A549 (cell line): ENCODE results near the gene GDI2. TPM values are rescaled to one million over a fixed set of nuclear protein-coding genes. Genes with fewer than 3 reads are reported as not detected.
"Not testable (repeated sequence)": the region's sequence is repeated elsewhere in the genome, so short reads cannot be mapped to it uniquely, and the experiment has no call there.

Source experiments
- ATAC-seq, 2 experiments: fragments of 200-7000 bp in 1 of 2; fragments of >200 bp in 1 of 2; cut with Nextera tagmentation in 1 of 2; cut with Tn5 transposase in 1 of 2; 3 replicates each; pipeline versions ENCODE4 v1.8.0 to v1.9.1; 2018 to 2020; ENCODE audit warnings: mild to moderate bottlenecking in 1 of 2, moderate library complexity in 1 of 2
- CTCF ChIA-PET: fragments of 300-600 bp; sonication (Branson Sonifier 250); formaldehyde crosslinking; extraction: SDS; loops from one replicate; lab custom pipeline; 2021; ENCODE audit warnings: antibody characterized with exemption, inconsistent platforms; lab: Yijun Ruan, JAX
- POLR2A ChIA-PET: fragments of 350-600 bp; formaldehyde crosslinking; extraction: SDS; loops from one replicate; lab custom pipeline; 2021; ENCODE audit warnings: antibody characterized with exemption, inconsistent platforms; lab: Yijun Ruan, JAX
- DNase-seq, 2 experiments: peaks; one replicate each; pipeline versions ENCODE4 v3.0.0 to v3.0.0-alpha.2; 2011 to 2016; ENCODE audit warnings: low read depth in 1 of 2, low spot score in 1 of 2
- FAIRE-seq: peaks from 2 replicates; lab custom pipeline; 2011; peaks lifted over from hg19 to GRCh38; lab: Jason Lieb, UNC
- H3K27ac ChIP-seq, 2 experiments: fragments of >200 bp; sonication (Bioruptor Twin); formaldehyde crosslinking; 3 replicates each; pipeline ENCODE4 v1.5.1; 2016 to 2017
- H3K4me1 ChIP-seq: fragments of >200 bp; sonication (Bioruptor Twin); formaldehyde crosslinking; 3 replicates; pipeline ENCODE4 v1.6.1; 2016
- H3K4me2 ChIP-seq: fragments of >200 bp; sonication (Bioruptor Twin); formaldehyde crosslinking; 3 replicates; pipeline ENCODE4 v1.6.1; 2016
- H3K4me3 ChIP-seq: fragments of >200 bp; sonication (Bioruptor Twin); formaldehyde crosslinking; 3 replicates; pipeline ENCODE4 v1.5.1; 2016
- H3K9me3 ChIP-seq: fragments of >200 bp; sonication (Bioruptor Twin); formaldehyde crosslinking; 3 replicates; pipeline ENCODE4 v1.6.1; 2016
- BHLHE40 ChIP-seq: IDR thresholded peaks from 2 replicates; pipeline ENCODE4 v1.6.1; 2012; ENCODE audit warnings: low read depth, low read length, inconsistent platforms
- CBX2 ChIP-seq: fragments of 200-600 bp; sonication (generic); IDR thresholded peaks from 2 replicates; pipeline ENCODE4 v1.6.1; 2016; ENCODE audit warnings: low read depth, mild to moderate bottlenecking, borderline replicate concordance
- CBX8 ChIP-seq: fragments of 200-600 bp; sonication (generic); IDR thresholded peaks from 2 replicates; pipeline ENCODE4 v1.6.1; 2016
- CHD2 ChIP-seq: fragments of 150-350 bp; IDR thresholded peaks from 2 replicates; pipeline ENCODE4 v1.6.1; 2014; ENCODE audit warnings: low read length; ENCODE audit not compliant: partially characterized antibody
- EHF ChIP-seq: fragments of 250-450 bp; sonication (Bioruptor Pico); IDR thresholded peaks from 2 replicates; pipeline ENCODE4 v1.5.0; 2020; ENCODE audit warnings: mild to moderate bottlenecking
- EHMT2 ChIP-seq: fragments of 200-600 bp; sonication (generic); IDR thresholded peaks from 2 replicates; pipeline ENCODE4 v1.6.1; 2016; ENCODE audit warnings: antibody characterized with exemption, low read depth, mild to moderate bottlenecking, moderate library complexity
- ESRRA ChIP-seq: fragments of 150-350 bp; IDR thresholded peaks from 2 replicates; pipeline ENCODE4 v1.6.1; 2014; ENCODE audit warnings: mild to moderate bottlenecking, low read length, borderline replicate concordance
- FOSB ChIP-seq: fragments of 250-450 bp; sonication (Bioruptor Pico); IDR thresholded peaks from 2 replicates; pipeline ENCODE4 v1.5.0; 2020; ENCODE audit warnings: mild to moderate bottlenecking, moderate library complexity
- FOSL2 ChIP-seq, 2 experiments: fragments of 450-650 bp in 1 of 2; fragments of >200 bp in 1 of 2; sonication (Bioruptor Twin) in 1 of 2; formaldehyde crosslinking; IDR thresholded peaks; 2 replicates each; pipeline versions ENCODE4 v1.5.0 to v1.6.1; 2016 to 2020; ENCODE audit warnings: mild to moderate bottlenecking in 1 of 2, moderate library complexity in 1 of 2
- GATA3 ChIP-seq: IDR thresholded peaks from 2 replicates; pipeline ENCODE4 v1.6.1; 2012; ENCODE audit warnings: borderline replicate concordance
- HDAC2 ChIP-seq: fragments of 200-600 bp; sonication (generic); IDR thresholded peaks from 2 replicates; pipeline ENCODE4 v1.6.1; 2016
- HOXA7 ChIP-seq: fragments of 250-450 bp; sonication (Bioruptor Pico); IDR thresholded peaks from 2 replicates; pipeline ENCODE4 v1.5.0; 2020; ENCODE audit warnings: mild to moderate bottlenecking, moderate library complexity
- HOXB13 ChIP-seq: fragments of 250-450 bp; sonication (Bioruptor Pico); IDR thresholded peaks from 2 replicates; pipeline ENCODE4 v1.5.0; 2020; ENCODE audit warnings: low read depth, mild to moderate bottlenecking, moderate library complexity
- JUN ChIP-seq, 2 experiments: fragments of >200 bp; sonication (Bioruptor Twin); formaldehyde crosslinking; IDR thresholded peaks; 2 replicates in 1 of 2; 3 replicates in 1 of 2; pipeline ENCODE4 v1.6.1; 2016 to 2017
- KDM1A ChIP-seq: fragments of 200-600 bp; sonication (generic); IDR thresholded peaks from 2 replicates; pipeline ENCODE4 v1.6.1; 2016; ENCODE audit warnings: low read depth, mild to moderate bottlenecking
- MAFK ChIP-seq: fragments of 450-650 bp; IDR thresholded peaks from 2 replicates; pipeline ENCODE4 v1.6.1; 2014; ENCODE audit not compliant: partially characterized antibody
- NFE2L2 ChIP-seq: fragments of 150-350 bp; conservative IDR thresholded peaks from 2 replicates; pipeline ENCODE4 v1.6.1; 2014; ENCODE audit warnings: low read length
- PBX3 ChIP-seq: IDR thresholded peaks from 2 replicates; pipeline ENCODE4 v1.6.1; 2012
- POLR2AphosphoS2 ChIP-seq: conservative IDR thresholded peaks from 2 replicates; pipeline ENCODE4 v1.6.1; 2012; ENCODE audit warnings: low read length, improper control_type of control experiment, inconsistent platforms
- RCOR1 ChIP-seq: fragments of 150-350 bp; IDR thresholded peaks from 2 replicates; pipeline ENCODE4 v1.6.1; 2014; ENCODE audit warnings: antibody characterized with exemption, low read length, low read depth
- SMC3 ChIP-seq: fragments of >200 bp; sonication (Bioruptor Twin); formaldehyde crosslinking; IDR thresholded peaks from 3 replicates; pipeline ENCODE4 v1.6.1; 2018; ENCODE audit warnings: inconsistent platforms
- ZC3H11A ChIP-seq: fragments of 450-650 bp; IDR thresholded peaks from 2 replicates; pipeline ENCODE4 v1.6.1; 2014; ENCODE audit warnings: antibody characterized with exemption, mild to moderate bottlenecking
- ZSCAN20 ChIP-seq: fragments of 250-450 bp; sonication (Bioruptor Pico); IDR thresholded peaks from 2 replicates; pipeline ENCODE4 v1.8.0; 2022; ENCODE audit warnings: mild to moderate bottlenecking, moderate library complexity
- WGBS: methylation state at CpG from one replicate; pipeline ENCODE4 v1.1.6; 2017; ENCODE audit errors: missing lambda C conversion rate; 5-methylcytosine and 5-hydroxymethylcytosine counted together
- polyA plus RNA-seq, 4 experiments: library from polyadenylated mRNA; depleted of rRNA in 3 of 4; stranded (reverse); fragments of >200 nt; fragmentation: RNase III in 1 of 4; extraction: RNeasy Plus Mini Kit Qiagen cat#74134 plus additional on column Dnase treatment in 1 of 4; gene quantifications; 2 replicates in 3 of 4; 3 replicates in 1 of 4; pipeline ENCODE4 v1.2.3, GENCODE V29; 2011 to 2017
- TF ChIP-seq, protein P1 (sequence below): fragments of 250-450 bp; sonication (Bioruptor Pico); IDR thresholded peaks from 2 replicates; pipeline ENCODE4 v1.5.0; 2020; ENCODE audit warnings: low read depth, mild to moderate bottlenecking, moderate library complexity

GDI2 gene
- polyA plus RNA-seq, 2 of the 4 experiments (the other 2 are of a cell fraction), result 278 to 304 TPM

DNA sequence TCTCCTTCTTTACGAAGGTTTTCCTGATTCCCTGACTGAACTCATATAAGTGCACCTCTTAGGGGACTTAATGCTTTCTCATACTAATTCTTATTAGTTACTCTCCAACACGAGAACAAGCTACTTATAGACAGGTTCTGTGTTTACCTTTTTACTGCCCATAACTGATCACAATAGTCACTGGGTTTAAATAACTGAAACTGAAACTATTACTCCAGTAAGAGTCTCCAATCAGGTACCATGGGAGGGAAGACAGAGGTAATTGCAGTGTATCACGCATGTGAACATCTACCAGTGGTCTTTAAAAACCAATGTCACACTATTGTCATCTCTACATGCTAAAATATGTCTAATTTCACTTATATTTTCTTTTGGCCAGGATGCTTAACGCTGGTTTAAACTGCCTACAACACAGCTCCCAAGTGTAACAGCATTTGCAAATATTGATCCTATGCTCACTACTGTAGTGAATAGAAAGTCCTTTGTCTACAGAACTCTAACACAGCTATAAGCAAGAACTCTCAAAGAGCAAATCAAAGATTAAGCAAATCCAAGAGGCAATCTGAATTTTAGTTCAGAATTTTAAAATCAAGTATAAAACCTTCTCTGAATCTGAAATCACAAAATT, 3.6 kb downstream of the GDI2 start:
- DNase-seq (no peak), ATAC-seq (no peak)
- CTCF ChIA-PET, result interaction anchor here (0.9 to 2.0 kb wide), 2 partner anchors 64 to 181 kb away, joined by 4 to 7 read pairs; no protein-coding TSS in a partner anchor
- Histone ChIP-seq H3K4me1 (peaks cover 38% of the 10 kb centered on the region), H3K4me2 (peak overlapping the region; percentile 90), H3K4me3 (no peak overlapping the region), H3K27ac (no peak overlapping the region)
- TF ChIP-seq BHLHE40 (no peak), RCOR1 (no peak), NFE2L2 (no peak), PBX3 (no peak), GATA3 (no peak), ESRRA (no peak)
- TF ChIP-seq, protein P1, sequence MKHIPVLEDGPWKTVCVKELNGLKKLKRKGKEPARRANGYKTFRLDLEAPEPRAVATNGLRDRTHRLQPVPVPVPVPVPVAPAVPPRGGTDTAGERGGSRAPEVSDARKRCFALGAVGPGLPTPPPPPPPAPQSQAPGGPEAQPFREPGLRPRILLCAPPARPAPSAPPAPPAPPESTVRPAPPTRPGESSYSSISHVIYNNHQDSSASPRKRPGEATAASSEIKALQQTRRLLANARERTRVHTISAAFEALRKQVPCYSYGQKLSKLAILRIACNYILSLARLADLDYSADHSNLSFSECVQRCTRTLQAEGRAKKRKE (CRISPR knock-in tag), result no peak
- TF ChIP-seq, all 56 proteins: peak for 0
- 66% methylated on average over 4 of the region's 4 CpGs for WGBS
- no peaks in the 10 kb centered on the region for H3K9me3 ChIP-seq
- POLR2A ChIA-PET, result no interaction called here
- FAIRE-seq, result no peak

GRCh38 chr10:5808783-5809392, 4.3 kb downstream of the GDI2 start:
- H3K9me3 ChIP-seq, H3K4me3 ChIP-seq, FAIRE-seq, ATAC-seq, H3K27ac ChIP-seq, DNase-seq: not testable (repeated sequence)
- 82% methylated on average over 7 of the region's 7 CpGs for WGBS
- H3K4me2 ChIP-seq, result peak overlapping the region; percentile 90
- H3K4me1 ChIP-seq, result peaks cover 32% of the 10 kb centered on the region; the same call in 2 of the 3 replicates
- CTCF ChIA-PET, result interaction anchor here (2.0 kb wide), 1 partner anchor 65 kb away, joined by 7 read pairs; no protein-coding TSS in a partner anchor
- POLR2A ChIA-PET, result interaction anchor here (0.8 kb wide), 1 partner anchor 14 kb away, joined by 4 read pairs; no protein-coding TSS in a partner anchor

DNA sequence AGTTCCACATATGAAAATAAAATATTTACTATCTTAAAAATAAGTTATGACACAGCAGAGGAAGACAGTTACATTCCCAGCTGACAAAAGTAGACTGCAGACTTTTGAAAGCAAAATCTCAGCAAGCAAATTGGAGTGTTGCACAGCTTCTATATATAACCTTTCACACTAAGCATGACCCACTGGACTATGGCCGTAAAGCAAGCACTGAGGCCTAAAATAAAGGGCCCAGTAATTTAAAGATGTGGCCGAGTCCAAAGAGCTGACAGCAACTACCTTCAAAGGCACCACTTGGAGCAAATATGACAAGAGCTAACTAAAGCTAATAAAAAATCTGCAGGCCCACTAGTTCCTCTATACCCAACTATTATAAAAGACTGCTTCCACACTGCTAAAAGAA, 6.5 kb downstream of the GDI2 start:
- ChIA-PET POLR2A (interaction anchor here (1.0 kb wide), 1 partner anchor 9 kb away, joined by 7 read pairs; no protein-coding TSS in a partner anchor), CTCF (interaction anchor here (0.9 kb wide), 1 partner anchor 67 kb away, joined by 3 read pairs; no protein-coding TSS in a partner anchor)
- TF ChIP-seq RCOR1, result no peak
- no peak for TF ChIP-seq KDM1A
- TF ChIP-seq HDAC2, result no peak
- no peak for TF ChIP-seq FOSB (CRISPR knock-in tag)
- TF ChIP-seq ZC3H11A, result no peak
- no peak for TF ChIP-seq GATA3
- WGBS, result 78% methylated on average over 2 of the region's 2 CpGs
- H3K9me3 ChIP-seq, result no peaks in the 10 kb centered on the region
- H3K4me1 ChIP-seq, result peaks cover 32% of the 10 kb centered on the region; the same call in 2 of the 3 replicates
- ATAC-seq (no peak), FAIRE-seq (no peak), DNase-seq (no peak)
- no peak overlapping the region for H3K4me3 ChIP-seq
- no peak overlapping the region for H3K4me2 ChIP-seq
- H3K27ac ChIP-seq, result no peak overlapping the region

DNA sequence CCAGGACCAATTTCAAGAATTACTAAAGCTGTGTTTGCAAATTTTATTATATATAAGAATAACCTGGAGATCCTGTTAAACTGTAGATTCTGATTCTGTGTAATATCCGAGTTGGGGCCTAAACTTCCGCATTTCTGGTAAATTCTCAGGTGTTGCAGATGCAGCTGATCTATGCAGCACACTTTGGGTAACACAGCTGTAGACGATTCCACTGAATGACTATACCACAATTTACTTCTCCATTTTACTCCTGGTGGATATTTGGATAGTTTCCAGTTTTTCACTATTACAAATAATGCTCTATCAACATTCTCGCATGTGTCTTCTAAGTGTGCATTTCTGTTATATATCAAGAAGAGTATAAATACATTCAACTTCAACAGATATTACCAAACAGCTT, 7.5 kb downstream of the GDI2 start:
- CTCF ChIA-PET, result no interaction called here
- H3K9me3 ChIP-seq, result no peaks in the 10 kb centered on the region
- H3K4me3 ChIP-seq, result no peak overlapping the region
- H3K4me2 ChIP-seq, result no peak overlapping the region
- no peak for TF ChIP-seq ZSCAN20 (CRISPR knock-in tag)
- TF ChIP-seq MAFK, result no peak
- TF ChIP-seq HOXB13 (CRISPR knock-in tag), result no peak
- no peak for TF ChIP-seq CBX2
- TF ChIP-seq SMC3, result no peak
- TF ChIP-seq EHMT2, result no peak
- no peak for TF ChIP-seq HOXA7 (CRISPR knock-in tag)
- TF ChIP-seq HDAC2, result no peak
- TF ChIP-seq POLR2AphosphoS2, result no peak
- TF ChIP-seq ESRRA, result no peak
- TF ChIP-seq JUN (IDR thresholded peaks at IDR 0.05), result no peak
- no peak for TF ChIP-seq EHF (CRISPR knock-in tag)
- TF ChIP-seq CBX8, result no peak
- no peak for TF ChIP-seq CHD2
- TF ChIP-seq FOSL2 (IDR thresholded peaks at IDR 0.05), result no peak
- TF ChIP-seq FOSL2 (CRISPR knock-in tag; IDR thresholded peaks at IDR 0.05), result no peak
- no peak for DNase-seq
- no peak for ATAC-seq
- no peak for FAIRE-seq
- no peak overlapping the region for H3K27ac ChIP-seq
- POLR2A ChIA-PET, result no interaction called here
- peaks cover 33% of the 10 kb centered on the region for H3K4me1 ChIP-seq
- 97% methylated on average over 4 of the region's 4 CpGs for WGBS
